ENCODE results near the gene HDHD2. TPM values are rescaled to one million over a fixed set of nuclear protein-coding genes. Genes with fewer than 3 reads are reported as not detected.

The HDHD2 gene
- total RNA-seq, 2 donors from 2014 or later, result 31.9 to 47.1 TPM

DNA sequence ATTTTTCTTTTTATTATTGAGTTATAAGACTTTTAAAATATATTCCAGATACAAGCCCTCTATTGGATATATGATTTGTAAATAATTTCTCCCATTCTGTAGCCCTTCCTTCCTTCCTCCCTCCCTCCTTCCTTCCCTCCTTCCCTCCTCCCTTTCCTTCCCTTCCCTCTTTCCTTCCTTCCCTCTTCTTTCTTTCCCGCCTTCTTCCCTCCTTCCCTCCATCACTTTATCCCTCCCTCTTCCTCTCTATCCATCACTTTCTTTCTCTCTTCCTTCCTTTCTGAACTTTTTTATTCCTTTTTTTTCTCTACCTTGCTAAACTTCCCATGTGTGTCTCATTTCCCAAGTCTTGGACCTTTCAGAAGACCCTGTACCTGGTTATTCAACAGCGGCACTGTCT lies 69.4 kb downstream of the HDHD2 start:
- no peaks in the 10 kb centered on the region for H3K9me3 Mint-ChIP-seq
- no peak overlapping the region for H3K27ac Mint-ChIP-seq
- H3K27me3 Mint-ChIP-seq (ENCODE audit: low read depth), result no peaks in the 10 kb centered on the region
- no peak for ATAC-seq (replicated peaks in 1 of 2)
- peaks cover 6% of the 10 kb centered on the region for H3K4me1 Mint-ChIP-seq (ENCODE audit: low read depth)
- no peak overlapping the region for H3K4me3 Mint-ChIP-seq
- no peaks in the 10 kb centered on the region for H3K36me3 Mint-ChIP-seq (ENCODE audit: insufficient read depth in 2 of 2)
- no peak for DNase-seq

DNA sequence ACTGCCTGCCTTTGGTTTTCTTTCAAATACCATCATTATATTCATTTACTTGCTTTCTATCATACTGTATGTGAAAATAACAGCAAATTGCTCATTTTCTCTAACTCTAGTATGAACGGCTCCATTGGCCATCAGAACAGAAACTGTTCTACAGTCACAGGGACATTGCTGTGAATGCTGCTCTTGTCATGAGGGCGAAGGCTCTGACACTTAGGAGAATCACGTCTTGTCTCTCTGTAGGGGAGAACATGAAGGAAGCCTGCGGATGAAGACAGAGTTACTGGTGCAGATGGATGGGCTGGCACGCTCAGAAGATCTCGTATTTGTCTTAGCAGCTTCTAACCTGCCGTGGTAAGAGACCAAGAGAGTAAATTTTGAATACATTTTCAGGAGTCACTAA lies 73.2 kb downstream of the HDHD2 start:
- Mint-ChIP-seq H3K9me3 (no peaks in the 10 kb centered on the region), H3K27ac (no peak overlapping the region), H3K27me3 (ENCODE audit: low read depth) (peaks cover 8% of the 10 kb centered on the region), H3K4me1 (ENCODE audit: low read depth) (peaks cover 6% of the 10 kb centered on the region), H3K36me3 (ENCODE audit: insufficient read depth in 2 of 2) (no peaks in the 10 kb centered on the region), H3K4me3 (no peak overlapping the region)
- DNase-seq (no peak), ATAC-seq (replicated peaks in 1 of 2) (no peak)

DNA sequence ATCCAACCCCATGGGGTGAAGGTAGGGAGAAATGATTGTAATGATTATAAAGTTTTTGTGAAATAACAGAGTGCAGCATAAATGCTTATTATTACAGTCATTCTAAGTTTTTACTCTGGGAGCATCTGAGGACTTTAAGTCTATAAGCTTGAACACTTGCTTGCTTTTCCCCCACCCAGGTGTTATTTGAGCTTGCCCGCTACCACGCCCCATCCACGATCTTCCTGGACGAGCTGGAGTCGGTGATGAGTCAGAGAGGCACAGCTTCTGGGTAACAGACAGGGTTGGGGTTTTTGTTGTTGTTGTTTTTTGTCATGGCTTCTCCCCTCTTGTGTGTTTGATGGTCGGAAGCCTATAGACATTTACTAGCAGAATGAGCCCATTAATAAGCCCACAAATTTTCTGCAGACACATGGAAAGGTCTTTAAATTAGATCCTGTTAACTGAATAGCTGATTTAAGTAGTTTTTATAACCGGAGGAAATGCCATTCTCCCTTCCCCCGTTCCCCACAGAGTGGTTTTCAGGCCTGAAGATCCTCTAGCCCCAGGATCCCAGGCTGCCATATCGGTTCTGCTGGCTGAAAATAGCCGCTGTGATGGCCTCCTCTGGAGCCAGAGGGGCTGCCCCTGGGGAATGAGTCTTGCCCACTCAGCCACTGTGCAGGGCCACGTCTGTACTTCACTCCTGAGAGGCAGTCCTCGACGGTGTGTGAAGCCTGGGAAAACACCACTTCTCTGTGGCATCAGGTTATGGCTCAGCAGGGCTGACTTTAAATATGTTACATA lies 75.0 kb downstream of the HDHD2 start:
- Mint-ChIP-seq H3K27me3 (ENCODE audit: low read depth) (peaks cover 8% of the 10 kb centered on the region), H3K27ac (no peak overlapping the region), H3K36me3 (ENCODE audit: insufficient read depth in 2 of 2) (no peaks in the 10 kb centered on the region), H3K4me1 (ENCODE audit: low read depth) (peaks cover 6% of the 10 kb centered on the region), H3K4me3 (no peak overlapping the region), H3K9me3 (no peaks in the 10 kb centered on the region)
- ATAC-seq (replicated peaks in 1 of 2) (no peak), DNase-seq (no peak)

DNA sequence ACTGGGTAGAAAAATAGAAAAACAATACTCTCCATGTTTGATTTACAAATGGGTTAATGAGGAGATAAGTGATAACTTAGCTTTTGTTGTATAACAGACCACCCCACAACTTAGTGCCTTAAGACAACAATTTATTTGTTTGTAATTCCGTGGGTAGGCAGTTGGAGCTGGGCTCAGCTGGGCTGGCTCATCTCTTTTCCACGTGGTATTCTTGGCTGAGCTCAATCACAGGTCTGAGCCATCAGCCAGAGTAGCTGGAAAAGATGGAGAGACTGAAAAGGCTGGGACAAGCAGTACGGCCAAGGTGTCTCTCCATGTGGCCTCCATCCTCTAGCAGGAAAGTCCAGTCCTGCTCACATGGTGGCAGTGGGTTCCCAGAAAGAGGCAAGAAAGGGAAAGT lies 82.7 kb downstream of the HDHD2 start:
- H3K9me3 Mint-ChIP-seq, result no peaks in the 10 kb centered on the region
- no peaks in the 10 kb centered on the region for H3K36me3 Mint-ChIP-seq (ENCODE audit: insufficient read depth in 2 of 2)
- H3K4me3 Mint-ChIP-seq, result no peak overlapping the region
- no peaks in the 10 kb centered on the region for H3K4me1 Mint-ChIP-seq (ENCODE audit: low read depth)
- ATAC-seq (replicated peaks in 1 of 2) (no peak), DNase-seq (no peak)
- H3K27ac Mint-ChIP-seq, result no peak overlapping the region
- H3K27me3 Mint-ChIP-seq (ENCODE audit: low read depth), result no peaks in the 10 kb centered on the region

DNA sequence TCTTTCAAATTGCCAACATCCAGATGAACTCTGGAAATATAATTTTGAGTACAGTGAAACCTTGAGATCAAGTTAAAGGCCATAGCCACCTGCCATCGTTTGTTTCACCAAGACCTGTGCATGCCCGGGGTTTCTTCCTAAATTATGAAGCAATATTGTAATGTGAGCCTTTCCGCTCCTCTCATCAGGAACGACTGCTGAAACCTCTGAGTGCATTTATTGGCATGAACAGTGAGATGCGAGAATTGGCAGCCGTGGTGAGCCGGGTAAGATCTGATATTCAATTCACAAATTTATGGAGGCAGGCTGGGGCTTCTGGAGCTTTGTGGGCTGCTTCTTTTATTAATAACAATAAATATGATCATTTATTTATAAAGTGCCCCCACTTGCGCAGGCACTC lies 87.2 kb downstream of the HDHD2 start:
- Mint-ChIP-seq H3K27ac (no peak overlapping the region), H3K9me3 (no peaks in the 10 kb centered on the region), H3K27me3 (ENCODE audit: low read depth) (no peaks in the 10 kb centered on the region), H3K4me3 (no peak overlapping the region), H3K4me1 (ENCODE audit: low read depth) (no peaks in the 10 kb centered on the region), H3K36me3 (ENCODE audit: insufficient read depth in 2 of 2) (no peaks in the 10 kb centered on the region)
- no peak for ATAC-seq (replicated peaks in 1 of 2)
- DNase-seq, result no peak

GRCh38 chr18:47062471-47062870 lies 87.8 kb downstream of the HDHD2 start:
- Mint-ChIP-seq H3K36me3 (ENCODE audit: insufficient read depth in 2 of 2) (no peaks in the 10 kb centered on the region), H3K27ac (no peak overlapping the region), H3K27me3 (ENCODE audit: low read depth) (no peaks in the 10 kb centered on the region), H3K9me3 (no peaks in the 10 kb centered on the region), H3K4me1 (ENCODE audit: low read depth) (no peaks in the 10 kb centered on the region), H3K4me3 (no peak overlapping the region)
- ATAC-seq (replicated peaks in 1 of 2), result no peak
- DNase-seq, result no peak

Other genes starting within 250 kb of the HDHD2 start
- gene PIAS2, start 233.0 kb downstream of the HDHD2 start, total RNA-seq, result 10 to 100 TPM; 20.9 to 23.4 TPM
- 1 to 10 TPM; 1.2 to 1.7 TPM for gene KATNAL2, start 232.9 kb downstream of the HDHD2 start, total RNA-seq
- not detected for gene ELOA2, start 114.9 kb downstream of the HDHD2 start, total RNA-seq
- gene IER3IP1, start 25.9 kb upstream of the HDHD2 start, total RNA-seq, result 10 to 100 TPM; 13.3 to 14.4 TPM
- gene SKOR2, start 101.2 kb upstream of the HDHD2 start, total RNA-seq, result under 1 TPM; 0.30 to 0.70 TPM

Data from activated T-cell treated with anti-CD3 and anti-CD28 coated beads, Interleukin-2, amount 50 U/mL, for 72 hours (primary cell).